CD4-positive, alpha-beta T cell treated with Interleukin-6 at 100 ng/mL for 8 hours (primary cell): ENCODE data around the gene FNDC3B.
"Not testable (repeated sequence)": the region's sequence is repeated elsewhere in the genome, so short reads cannot be mapped to it uniquely, and the experiment has no call there.

Experiments
- DNase-seq: peaks from one replicate; pipeline ENCODE4 v3.0.0-alpha.2; 2020; ENCODE audit warnings: mixed read lengths, low spot score

FNDC3B gene

GRCh38 chr3:172039436-172040077 lies at the start of gene FNDC3B:
Gene FNDC3B, plus strand, starts transcription at chr3:172039578. Its CDS starts 72,902 bp downstream, at chr3:172112480.
- peak; percentile 89 for DNase-seq

- DNase-seq: not testable (repeated sequence)
These were observed 49.1 kb upstream of the FNDC3B start for GRCh38 chr3:171990239-171990638.

- no peak for DNase-seq
These were observed 48.2 kb upstream of the FNDC3B start for GRCh38 chr3:171991166-171991565.

- no peak for DNase-seq
These were observed 44.5 kb upstream of the FNDC3B start for GRCh38 chr3:171994646-171995428.

- no peak for DNase-seq
These were observed 43.9 kb upstream of the FNDC3B start for GRCh38 chr3:171995486-171995885.

- DNase-seq: no peak
These were observed 43.1 kb upstream of the FNDC3B start for GRCh38 chr3:171996178-171996817.

- not testable (repeated sequence) for DNase-seq
These were observed 40.6 kb upstream of the FNDC3B start for GRCh38 chr3:171998731-171999130.

- not testable (repeated sequence) for DNase-seq
These were observed 37.8 kb upstream of the FNDC3B start for GRCh38 chr3:172001616-172002015.

GRCh38 chr3:172002512-172003078 lies 36.8 kb upstream of the FNDC3B start:
- no peak for DNase-seq

- no peak for DNase-seq
These were observed 36.2 kb upstream of the FNDC3B start for GRCh38 chr3:172003146-172003545.

GRCh38 chr3:172007065-172007370 lies 32.4 kb upstream of the FNDC3B start:
- DNase-seq: no peak

- no peak for DNase-seq
These were observed 29.6 kb upstream of the FNDC3B start for GRCh38 chr3:172009803-172010202.

GRCh38 chr3:172012775-172013174 lies 26.6 kb upstream of the FNDC3B start:
- no peak for DNase-seq

GRCh38 chr3:172014145-172014544 lies 25.2 kb upstream of the FNDC3B start:
- no peak for DNase-seq

- DNase-seq: no peak
These were observed 21.0 kb upstream of the FNDC3B start for GRCh38 chr3:172018364-172018763.

GRCh38 chr3:172020763-172021162 lies 18.6 kb upstream of the FNDC3B start:
- no peak for DNase-seq

- DNase-seq: no peak
These were observed 18.2 kb upstream of the FNDC3B start for GRCh38 chr3:172021164-172021563.

- no peak for DNase-seq
These were observed 17.5 kb upstream of the FNDC3B start for GRCh38 chr3:172021859-172022258.

GRCh38 chr3:172023915-172024314 lies 15.5 kb upstream of the FNDC3B start:
- DNase-seq: no peak

GRCh38 chr3:172024679-172025078 lies 14.7 kb upstream of the FNDC3B start:
- DNase-seq: no peak

- no peak for DNase-seq
These were observed 9.8 kb upstream of the FNDC3B start for GRCh38 chr3:172029425-172030098.

GRCh38 chr3:172030181-172030580 lies 9.2 kb upstream of the FNDC3B start:
- DNase-seq: no peak
